HEK293T (cell line): ENCODE measurements around the gene CUL7.

ENCODE experiments used
- ARNT ChIP-seq: fragments of 450-650 bp; IDR thresholded peaks from 2 replicates; pipeline ENCODE4 v1.6.1; 2017; ENCODE audit warnings: mild to moderate bottlenecking
- BHLHE40 ChIP-seq: fragments of 450-650 bp; IDR thresholded peaks from 2 replicates; pipeline ENCODE4 v1.6.1; 2016; ENCODE audit warnings: mild to moderate bottlenecking, moderate library complexity, borderline replicate concordance
- CTBP1 ChIP-seq: fragments of 450-650 bp; IDR thresholded peaks from 2 replicates; pipeline ENCODE4 v1.6.1; 2016; ENCODE audit warnings: borderline replicate concordance
- ELF4 ChIP-seq: fragments of 450-650 bp; IDR thresholded peaks from 2 replicates; pipeline ENCODE4 v1.6.1; 2017; ENCODE audit warnings: antibody characterized with exemption
- FOXA1 ChIP-seq: fragments of 450-650 bp; IDR thresholded peaks from 2 replicates; pipeline ENCODE4 v1.6.1; 2016; ENCODE audit warnings: mild to moderate bottlenecking
- FOXK2 ChIP-seq: fragments of 450-650 bp; IDR thresholded peaks from 2 replicates; pipeline ENCODE4 v1.6.1; 2016; ENCODE audit warnings: mild to moderate bottlenecking
- FOXM1 ChIP-seq: fragments of 450-650 bp; IDR thresholded peaks from 2 replicates; pipeline ENCODE4 v1.6.1; 2017; ENCODE audit warnings: mild to moderate bottlenecking, borderline replicate concordance
- HDGF ChIP-seq: fragments of 450-650 bp; IDR thresholded peaks from 2 replicates; pipeline ENCODE4 v1.6.1; 2017; ENCODE audit warnings: antibody characterized with exemption, borderline replicate concordance
- LEF1 ChIP-seq: fragments of 450-650 bp; IDR thresholded peaks from 2 replicates; pipeline ENCODE4 v1.6.1; 2017; ENCODE audit warnings: mild to moderate bottlenecking, borderline replicate concordance
- NFRKB ChIP-seq: fragments of 450-650 bp; IDR thresholded peaks from 2 replicates; pipeline ENCODE4 v1.6.1; 2016; ENCODE audit warnings: mild to moderate bottlenecking, moderate library complexity
- SP1 ChIP-seq: fragments of 450-650 bp; IDR thresholded peaks from 2 replicates; pipeline ENCODE4 v1.6.1; 2017
- SUZ12 ChIP-seq: fragments of 450-650 bp; IDR thresholded peaks from 2 replicates; pipeline ENCODE4 v1.6.1; 2016; ENCODE audit warnings: mild to moderate bottlenecking
- TARDBP ChIP-seq: fragments of 450-650 bp; IDR thresholded peaks from 2 replicates; pipeline ENCODE4 v1.6.1; 2016
- ZNF384 ChIP-seq: fragments of 450-650 bp; IDR thresholded peaks from 2 replicates; pipeline ENCODE4 v1.6.1; 2016

DNA sequence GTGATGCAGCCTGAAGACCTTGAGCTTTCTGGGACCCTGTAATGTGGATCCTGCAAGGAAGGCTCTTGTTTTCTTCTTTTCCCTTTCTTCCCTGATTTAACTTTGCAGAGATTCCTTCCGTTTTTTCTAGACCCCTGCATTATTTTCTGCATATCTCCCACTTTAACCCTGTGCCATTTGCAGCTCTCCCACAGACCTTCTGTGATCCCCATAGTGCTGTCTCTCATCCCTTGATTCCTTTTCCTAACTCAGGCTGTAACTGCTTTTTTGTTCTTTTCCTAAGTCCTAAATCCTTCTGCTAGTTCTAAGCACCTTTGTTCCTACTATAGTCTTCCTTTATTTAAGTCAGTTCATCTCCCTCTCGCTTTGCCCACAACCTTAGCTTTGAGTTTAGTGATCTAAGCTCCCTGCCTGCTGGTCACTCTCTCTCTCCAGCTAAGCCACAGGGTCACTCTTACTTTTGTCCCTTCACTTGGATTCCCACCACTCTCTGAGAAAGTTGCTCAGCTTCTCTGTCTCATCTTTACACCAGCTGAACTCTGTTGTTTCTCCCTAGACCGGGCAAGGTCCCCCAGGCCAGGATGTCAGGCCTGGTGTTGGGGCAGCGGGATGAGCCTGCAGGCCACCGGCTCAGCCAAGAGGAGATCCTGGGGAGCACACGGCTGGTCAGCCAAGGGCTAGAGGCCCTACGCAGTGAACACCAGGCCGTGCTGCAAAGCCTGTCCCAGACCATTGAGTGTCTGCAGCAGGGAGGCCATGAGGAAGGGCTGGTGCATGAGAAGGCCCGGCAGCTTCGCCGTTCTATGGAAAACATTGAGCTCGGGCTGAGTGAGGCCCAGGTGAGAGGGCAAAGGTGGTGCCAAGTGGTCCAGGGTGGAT lies 7.3 kb upstream of the CUL7 start:
- TF ChIP-seq SP1 (no peak), FOXM1 (no peak), BHLHE40 (no peak), NFRKB (no peak), FOXA1 (no peak), SUZ12 (no peak), FOXK2 (no peak), ELF4 (no peak), TARDBP (no peak), HDGF (no peak), ARNT (no peak), ZNF384 (no peak), LEF1 (no peak), CTBP1 (no peak)
